ENCODE data around the gene PGC.
A peak's percentile ranks its signal among the peaks of the same experiment; 100 is the strongest.

PGC gene

GRCh38 chr6:41736186-41736733 lies 10.9 kb downstream of the PGC start:
- Histone ChIP-seq H3K4me3 (IDR thresholded peaks at IDR 0.05; ENCODE audit: insufficient read depth, low read depth, low read length) (no peak overlapping the region), H3K4me2 (peak overlapping the region; percentile 33; the same call in 1 of the 2 replicates), H2AFZ (ENCODE audit: low read depth) (peak overlapping the region; percentile 56; the same call in 1 of the 2 replicates), H3K27me3 (ENCODE audit: insufficient read depth, low read depth) (no peaks in the 10 kb centered on the region), H3K79me2 (ENCODE audit: insufficient read depth, low read depth) (peaks cover 14% of the 10 kb centered on the region; the same call in 1 of the 2 replicates), H3K9ac (no peak overlapping the region), H3K27ac (no peak overlapping the region), H4K20me1 (ENCODE audit: insufficient read depth) (no peaks in the 10 kb centered on the region), H3K36me3 (ENCODE audit: insufficient read depth) (no peaks in the 10 kb centered on the region), H3K4me1 (ENCODE audit: low read depth, poor library complexity, severe bottlenecking) (peaks cover 24% of the 10 kb centered on the region)
- no peak for TF ChIP-seq CTCF (conservative IDR thresholded peaks at IDR 0.05; ENCODE audit: low read depth, low read length)

- peak within 1 kb of the TSS; percentile 66 for H3K9ac ChIP-seq
- no peaks in the 10 kb centered on the region for H3K36me3 ChIP-seq (ENCODE audit: insufficient read depth)
- H3K27ac ChIP-seq: peak within 1 kb of the TSS; percentile 39
- H3K27me3 ChIP-seq (ENCODE audit: insufficient read depth, low read depth): no peaks in the 10 kb centered on the region
- H3K4me3 ChIP-seq (IDR thresholded peaks at IDR 0.05; ENCODE audit: insufficient read depth, low read depth, low read length): no peak within 1 kb of the TSS
- H4K20me1 ChIP-seq (ENCODE audit: insufficient read depth): no peaks in the 10 kb centered on the region
- peak within 1 kb of the TSS; percentile 42 for H3K4me2 ChIP-seq
- peak; percentile 68 for TF ChIP-seq CTCF (conservative IDR thresholded peaks at IDR 0.05; ENCODE audit: low read depth, low read length)
- peaks cover 30% of the 10 kb centered on the region for H3K4me1 ChIP-seq (ENCODE audit: low read depth, poor library complexity, severe bottlenecking)
- peaks cover 18% of the 10 kb centered on the region; the same call in 1 of the 2 replicates for H3K79me2 ChIP-seq (ENCODE audit: insufficient read depth, low read depth)
- H2AFZ ChIP-seq (ENCODE audit: low read depth): peak within 1 kb of the TSS; percentile 56
Measured at GRCh38 chr6:41735427-41736185, 11.6 kb downstream of the PGC start, which contains the start of gene TFEB. TFEB (minus strand) TSS chr6:41735608; CDS start chr6:41691213, 44,395 bp downstream.

- Histone ChIP-seq H3K36me3 (ENCODE audit: insufficient read depth) (no peaks in the 10 kb centered on the region), H3K4me1 (ENCODE audit: low read depth, poor library complexity, severe bottlenecking) (peaks cover 34% of the 10 kb centered on the region), H3K9ac (peak overlapping the region; percentile 66), H2AFZ (ENCODE audit: low read depth) (peak overlapping the region; percentile 56), H3K4me2 (peak overlapping the region; percentile 42), H4K20me1 (ENCODE audit: insufficient read depth) (no peaks in the 10 kb centered on the region), H3K79me2 (ENCODE audit: insufficient read depth, low read depth) (peaks cover 18% of the 10 kb centered on the region; the same call in 1 of the 2 replicates), H3K27ac (peak overlapping the region; percentile 39), H3K27me3 (ENCODE audit: insufficient read depth, low read depth) (no peaks in the 10 kb centered on the region), H3K4me3 (IDR thresholded peaks at IDR 0.05; ENCODE audit: insufficient read depth, low read depth, low read length) (no peak overlapping the region)
- TF ChIP-seq CTCF (conservative IDR thresholded peaks at IDR 0.05; ENCODE audit: low read depth, low read length): no peak
Measured at GRCh38 chr6:41734666-41735426, 12.4 kb downstream of the PGC start.

All from KMS-11 (cell line).